HG03520 (cell line): ENCODE results near the gene NUAK1.

Experiments
- ATAC-seq: cut with Tn5 transposase; IDR thresholded peaks from one replicate; pipeline ENCODE4 v1.9.1; 2021; ENCODE audit warnings: mild to moderate bottlenecking, moderate library complexity; ENCODE audit not compliant: unreplicated experiment

NUAK1 gene

GRCh38 chr12:106113042-106113441 is 25.7 kb downstream of the NUAK1 start:
- ATAC-seq: no peak

DNA sequence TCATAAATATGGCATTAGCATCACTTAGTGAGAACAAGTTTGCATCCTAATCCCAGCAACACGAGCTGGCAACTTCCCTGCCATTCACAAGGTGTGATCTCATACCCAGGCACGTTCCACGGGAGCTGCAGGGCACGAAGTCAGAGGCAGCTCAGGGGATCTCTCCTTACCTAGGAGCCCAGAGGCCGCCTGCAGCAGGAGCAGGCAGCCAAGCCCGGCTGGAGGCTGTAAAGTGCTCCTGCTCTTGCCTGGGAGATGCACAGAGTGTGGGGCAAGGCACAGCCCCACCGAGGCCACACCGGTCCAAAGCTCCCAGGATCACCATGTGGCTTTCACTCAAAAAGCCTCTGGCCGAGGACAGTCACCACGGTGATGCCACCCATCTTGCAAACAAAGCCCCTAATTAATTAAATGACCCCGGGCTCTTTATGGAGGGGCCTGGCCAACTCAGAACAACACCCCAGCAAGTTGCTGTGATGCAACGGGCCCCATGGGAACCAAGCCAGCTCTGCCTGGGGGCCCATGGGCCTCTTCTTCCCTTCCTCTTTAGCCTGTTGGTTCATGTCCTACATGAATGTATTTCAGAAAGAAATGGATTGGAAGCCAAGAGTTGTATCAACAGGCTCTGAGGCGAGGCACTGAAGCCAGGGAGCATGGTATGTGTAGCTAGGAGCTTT is 26.5 kb downstream of the NUAK1 start:
- ATAC-seq: no peak

DNA sequence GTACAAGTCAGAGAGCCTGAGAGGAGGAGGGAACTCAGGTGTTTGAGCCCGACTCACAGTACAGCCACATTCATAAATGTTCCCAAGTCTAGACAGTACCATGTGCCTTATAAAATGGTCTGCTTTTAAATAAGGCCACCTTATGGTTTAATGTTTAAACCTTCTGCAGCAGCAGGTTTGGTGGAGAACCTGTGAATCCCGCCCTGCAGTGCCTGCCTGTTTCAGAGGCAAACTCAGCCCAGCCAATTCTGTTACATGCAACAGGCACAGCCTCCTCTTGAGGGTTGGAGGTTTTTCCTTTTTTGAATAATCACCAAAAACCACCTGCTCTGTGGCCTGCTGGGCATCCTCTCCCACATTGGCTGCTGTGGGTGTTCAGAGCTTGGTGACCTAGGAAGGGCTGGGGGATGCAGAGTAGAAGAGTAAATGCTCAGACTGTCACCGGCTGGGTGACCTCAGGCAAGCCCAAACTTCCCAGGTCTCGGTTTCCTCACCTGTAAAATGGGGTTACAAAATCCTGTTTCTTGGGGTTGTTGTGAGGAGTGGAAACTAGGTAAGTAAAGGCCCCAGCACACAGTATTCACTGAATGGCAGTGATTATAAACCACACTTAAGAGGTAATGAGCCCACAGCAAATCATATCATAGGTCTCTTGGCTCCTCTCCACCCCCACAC is 28.0 kb downstream of the NUAK1 start:
- ATAC-seq: no peak

GRCh38 chr12:106109168-106109910 is 29.4 kb downstream of the NUAK1 start:
- ATAC-seq: no peak

GRCh38 chr12:106108185-106108835 is 30.4 kb downstream of the NUAK1 start:
- ATAC-seq: no peak

GRCh38 chr12:106107566-106107965 is 31.2 kb downstream of the NUAK1 start:
- ATAC-seq: no peak

DNA sequence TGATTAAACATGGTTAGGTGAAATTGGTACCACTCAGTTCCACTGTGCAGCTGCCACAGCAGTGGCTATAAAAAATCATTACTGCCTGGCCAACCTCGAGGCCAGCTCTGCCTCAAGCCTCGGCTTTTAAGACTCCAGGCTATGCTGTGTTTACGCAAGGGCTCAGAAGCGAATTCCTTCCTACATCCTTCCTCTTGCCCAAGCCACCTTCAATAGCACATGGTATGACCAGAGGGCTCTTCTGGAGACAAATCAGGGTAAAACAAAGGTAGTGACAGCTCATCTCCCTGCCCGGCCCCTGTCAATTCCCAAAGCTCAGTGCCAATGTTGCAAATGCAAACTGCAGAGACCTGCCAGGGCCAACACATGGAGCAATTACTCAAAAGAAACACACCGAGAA is 31.9 kb downstream of the NUAK1 start:
- ATAC-seq: no peak

- ATAC-seq: no peak
Observed at GRCh38 chr12:106106061-106106566, 32.6 kb downstream of the NUAK1 start.

DNA sequence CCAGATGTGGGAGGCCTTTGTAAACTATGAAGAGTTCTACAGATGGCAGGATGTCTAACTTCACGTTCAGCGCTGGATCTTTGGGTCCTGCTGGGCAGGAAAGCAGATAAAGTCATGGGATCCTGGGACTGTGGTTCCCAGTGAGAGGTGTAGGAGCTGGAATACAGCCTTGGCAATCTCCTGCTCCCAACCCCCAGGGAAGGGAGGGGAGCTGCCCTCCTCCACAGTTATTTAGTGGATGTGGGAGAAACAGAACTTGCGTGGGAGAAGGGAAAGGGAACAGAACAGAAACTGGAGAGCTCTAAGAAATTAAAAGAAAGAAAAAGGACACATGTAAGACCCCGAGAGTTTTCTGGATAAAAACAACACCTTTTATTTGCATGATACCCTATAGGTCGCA is 37.0 kb downstream of the NUAK1 start:
- no peak for ATAC-seq

GRCh38 chr12:106098691-106099200 is 40.0 kb downstream of the NUAK1 start:
- ATAC-seq: no peak

GRCh38 chr12:106097011-106097410 is 41.7 kb downstream of the NUAK1 start:
- no peak for ATAC-seq

DNA sequence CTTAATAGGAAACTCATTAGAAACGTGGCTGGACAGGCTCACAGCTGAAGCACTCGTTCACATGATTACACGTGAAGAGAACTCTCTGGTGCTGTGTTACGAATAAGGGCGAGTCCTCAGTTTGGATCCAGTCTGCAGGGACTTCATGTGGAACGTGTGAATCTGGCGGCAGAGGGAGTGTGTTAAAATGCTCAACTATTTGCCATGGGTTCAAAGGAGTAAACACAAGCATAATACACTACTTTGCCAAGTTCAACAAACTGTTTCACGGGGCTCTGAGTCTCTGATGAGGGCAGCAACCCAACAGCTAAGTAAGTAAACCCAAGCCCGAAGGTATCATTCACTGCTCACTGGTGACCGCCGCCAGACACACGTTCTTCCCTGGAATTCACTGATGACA is 42.4 kb downstream of the NUAK1 start:
- no peak for ATAC-seq

GRCh38 chr12:106094304-106094703 is 44.5 kb downstream of the NUAK1 start:
- no peak for ATAC-seq

- ATAC-seq: no peak
Observed at GRCh38 chr12:106093246-106093645, 45.5 kb downstream of the NUAK1 start.

GRCh38 chr12:106091446-106091820 is 47.3 kb downstream of the NUAK1 start:
- ATAC-seq: no peak

DNA sequence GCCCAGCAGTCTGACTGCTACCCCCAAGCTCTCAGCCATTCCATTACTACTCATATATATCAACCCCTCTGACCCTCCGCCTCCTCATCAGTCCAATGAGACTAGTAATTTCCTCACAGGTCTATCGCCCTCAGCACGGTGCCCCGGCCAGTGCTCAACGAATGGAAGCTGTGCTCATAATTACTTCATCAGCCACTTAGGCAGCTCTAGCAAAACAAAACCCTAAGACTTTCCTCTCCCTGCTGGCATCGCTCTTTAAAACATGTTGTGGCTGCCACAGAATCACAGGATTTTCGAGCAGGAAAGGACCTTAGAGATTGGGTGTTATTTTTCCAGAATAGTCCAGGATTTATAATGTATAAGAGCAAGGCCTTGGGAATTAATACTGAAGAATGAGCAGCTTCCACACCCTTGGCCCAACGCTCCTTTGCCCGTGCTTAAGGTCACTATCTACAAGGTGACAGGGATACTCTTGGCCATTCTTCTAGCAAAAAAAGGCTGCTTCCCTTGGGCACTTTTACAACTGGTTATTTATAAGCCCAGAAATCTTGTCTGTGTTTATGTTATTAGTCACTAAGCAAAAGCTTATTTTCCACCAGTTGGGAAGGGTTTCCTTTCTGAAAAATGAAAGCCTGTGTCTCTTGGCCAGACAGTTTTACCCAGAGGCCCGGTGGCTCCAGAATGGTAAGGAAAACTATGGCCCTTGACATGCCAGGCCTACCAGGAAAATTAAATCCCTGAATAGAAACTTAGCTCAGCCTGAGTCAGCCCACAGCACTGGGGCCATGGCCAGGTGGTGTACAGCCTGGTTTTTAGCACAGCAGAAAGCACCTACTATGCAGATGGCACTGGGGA is 47.9 kb downstream of the NUAK1 start:
- no peak for ATAC-seq

DNA sequence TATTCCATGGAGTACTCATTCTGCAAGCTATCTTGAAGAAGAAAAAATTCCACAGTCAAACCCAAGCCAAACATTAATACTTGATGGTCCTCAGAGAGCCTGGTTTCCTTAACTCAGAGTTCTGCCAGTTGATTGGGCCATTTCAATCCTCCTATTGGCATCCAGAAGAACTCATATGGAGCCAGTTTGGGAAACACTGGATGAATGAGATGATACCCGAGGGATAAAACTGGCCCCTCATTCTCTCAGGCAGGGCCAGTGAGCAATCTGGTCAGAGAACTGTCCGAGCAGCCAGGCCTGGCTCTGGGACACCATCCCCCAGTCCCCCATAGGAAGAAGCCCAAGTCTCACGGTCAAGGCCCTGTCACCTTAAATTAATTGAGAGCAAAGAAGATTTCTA is 48.8 kb downstream of the NUAK1 start:
- ATAC-seq: no peak

- ATAC-seq: no peak
Observed at GRCh38 chr12:106088811-106089485, 49.8 kb downstream of the NUAK1 start.

DNA sequence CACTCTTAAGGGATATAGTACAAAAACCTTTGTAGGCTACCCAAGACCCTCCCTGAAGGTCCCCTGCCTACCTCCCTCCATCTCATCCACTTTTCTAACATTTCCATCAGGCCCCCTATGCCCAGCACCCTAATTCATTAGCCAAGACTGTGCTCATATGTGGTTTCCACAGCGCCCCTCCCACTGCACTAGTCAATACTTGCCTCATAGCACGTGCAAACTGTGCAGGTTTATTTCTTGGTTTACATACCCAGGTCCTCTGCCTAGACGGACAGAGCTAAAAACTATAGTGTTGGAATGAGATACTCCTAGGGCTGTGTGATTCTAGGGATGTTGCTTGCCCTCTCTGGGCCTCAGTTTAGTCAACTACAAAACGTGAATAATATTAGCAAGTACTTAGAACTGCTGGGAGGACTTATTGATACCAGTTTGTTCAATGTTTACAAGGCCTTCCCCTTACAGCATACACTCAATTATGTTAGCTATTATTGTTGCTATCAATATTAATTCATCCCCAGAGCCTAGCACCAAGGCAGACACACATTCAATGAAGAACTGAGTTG is 50.4 kb downstream of the NUAK1 start:
- no peak for ATAC-seq
